ENCODE data around the gene PPP4R4.
A peak's percentile ranks its signal among the peaks of the same experiment; 100 is the strongest.

PPP4R4 gene, protein sequence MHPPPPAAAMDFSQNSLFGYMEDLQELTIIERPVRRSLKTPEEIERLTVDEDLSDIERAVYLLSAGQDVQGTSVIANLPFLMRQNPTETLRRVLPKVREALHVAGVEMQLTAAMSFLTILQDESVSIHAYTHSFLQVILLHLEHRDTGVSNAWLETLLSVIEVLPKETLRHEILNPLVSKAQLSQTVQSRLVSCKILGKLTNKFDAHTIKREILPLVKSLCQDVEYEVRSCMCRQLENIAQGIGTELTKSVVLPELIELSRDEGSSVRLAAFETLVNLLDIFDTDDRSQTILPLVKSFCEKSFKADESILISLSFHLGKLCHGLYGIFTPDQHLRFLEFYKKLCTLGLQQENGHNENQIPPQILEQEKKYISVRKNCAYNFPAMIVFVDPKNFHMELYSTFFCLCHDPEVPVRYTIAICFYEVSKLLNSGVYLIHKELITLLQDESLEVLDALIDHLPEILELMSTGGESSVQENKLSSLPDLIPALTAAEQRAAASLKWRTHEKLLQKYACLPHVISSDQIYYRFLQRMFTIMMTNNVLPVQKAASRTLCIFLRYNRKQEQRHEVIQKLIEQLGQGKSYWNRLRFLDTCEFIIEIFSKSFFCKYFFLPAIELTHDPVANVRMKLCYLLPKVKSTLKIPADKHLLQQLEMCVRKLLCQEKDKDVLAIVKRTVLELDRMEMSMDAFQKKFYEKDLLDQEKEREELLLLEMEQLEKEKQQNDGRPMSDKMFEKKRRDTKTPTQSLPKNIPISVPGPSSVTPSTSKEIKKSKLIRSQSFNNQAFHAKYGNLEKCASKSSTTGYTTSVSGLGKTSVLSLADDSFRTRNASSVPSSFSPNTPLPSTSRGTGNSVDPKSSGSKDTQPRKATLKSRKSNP

GRCh38 chr14:94173885-94174603 is at the start of gene PPP4R4:
TSS of gene PPP4R4 (plus strand) at chr14:94174322. CDS start at chr14:94174466, 144 bp downstream.
- DNase-seq = peak; percentile 95

- DNase-seq = no peak
Observed at GRCh38 chr14:94124582-94125377, 49.3 kb upstream of the PPP4R4 start.

DNA sequence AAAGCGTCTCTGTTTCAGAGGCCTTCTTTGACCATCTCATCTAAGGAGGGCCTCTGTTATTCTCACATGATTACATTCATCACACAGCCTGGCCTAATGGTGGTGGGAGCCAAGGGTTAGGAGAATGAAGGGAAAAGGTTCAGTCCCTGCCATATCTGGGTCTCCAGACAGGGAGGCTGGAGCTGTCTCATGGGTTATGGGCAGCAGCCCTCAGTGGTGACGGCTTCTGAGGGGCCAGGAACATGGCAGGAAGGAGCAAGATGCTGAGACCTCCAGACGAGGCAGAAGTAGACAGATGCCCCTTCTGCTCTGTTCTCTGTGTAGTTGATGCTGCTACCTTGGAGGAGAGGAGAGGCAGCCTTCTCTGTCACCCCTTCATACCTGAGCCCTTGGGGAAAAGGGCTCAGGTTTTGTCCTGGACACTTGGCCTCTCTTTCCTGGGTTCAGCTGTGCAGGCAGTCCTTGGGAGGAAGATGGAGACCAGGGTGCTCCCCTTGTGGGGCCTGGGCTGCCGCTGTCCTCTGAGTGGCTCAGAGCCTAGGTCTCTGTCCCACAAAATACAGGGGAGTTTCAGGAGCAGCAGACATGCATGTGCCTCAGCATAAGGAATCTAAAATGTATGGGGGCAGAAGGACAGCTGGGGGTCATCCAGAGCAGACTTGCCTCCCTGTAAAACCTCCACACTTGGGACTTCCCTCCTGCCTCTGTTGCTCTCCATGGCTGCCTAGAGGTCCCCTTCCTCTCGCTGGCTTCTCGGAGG is 48.3 kb upstream of the PPP4R4 start:
- no peak for DNase-seq

GRCh38 chr14:94126419-94126677 is 47.8 kb upstream of the PPP4R4 start:
- DNase-seq = no peak

- DNase-seq = no peak
Observed at GRCh38 chr14:94126800-94127199, 47.3 kb upstream of the PPP4R4 start.

GRCh38 chr14:94127330-94127729 is 46.8 kb upstream of the PPP4R4 start:
- DNase-seq = no peak

DNA sequence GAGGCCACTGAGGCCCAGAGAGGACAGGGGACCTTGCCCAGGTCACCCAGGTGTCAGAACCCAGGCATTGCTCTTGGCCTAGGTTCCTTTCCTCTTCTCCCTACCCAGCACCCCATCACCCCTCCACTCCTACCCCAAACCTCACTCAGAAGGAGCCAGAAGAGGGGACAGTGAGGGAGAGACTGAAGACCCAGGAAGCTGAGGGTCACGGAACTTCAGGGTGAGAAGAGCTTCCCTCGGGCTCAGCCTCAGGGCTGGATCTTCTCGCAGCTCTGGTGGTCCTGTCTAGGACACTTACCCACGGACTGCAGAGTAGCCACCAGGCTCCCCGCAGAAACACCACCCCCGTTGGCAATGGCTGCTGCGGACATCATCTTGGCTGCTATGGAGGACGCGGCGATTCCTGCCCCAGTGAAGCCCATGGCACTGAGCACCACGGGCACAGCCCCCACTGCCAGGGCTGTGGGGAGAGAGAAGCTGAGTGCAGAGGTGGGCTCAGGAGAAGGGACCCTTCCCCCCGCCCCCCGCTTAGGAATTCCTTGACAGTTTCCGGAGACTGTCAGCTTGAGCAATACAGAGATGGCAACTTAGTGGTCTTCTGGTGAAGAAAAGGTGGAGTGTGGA is 45.8 kb upstream of the PPP4R4 start:
- no peak for DNase-seq

- peak; percentile 85 for DNase-seq
Observed at GRCh38 chr14:94129111-94129757, 44.9 kb upstream of the PPP4R4 start, which contains the start of gene IFI27L2. TSS of gene IFI27L2 (minus strand) at chr14:94129604. CDS start at chr14:94129564, 40 bp downstream.

GRCh38 chr14:94129758-94130414 is 44.2 kb upstream of the PPP4R4 start:
- DNase-seq = peak; percentile 67

GRCh38 chr14:94132285-94132887 is 41.7 kb upstream of the PPP4R4 start:
- DNase-seq = peak; percentile 77

- DNase-seq = no peak
Observed at GRCh38 chr14:94135476-94135875, 38.6 kb upstream of the PPP4R4 start.

- peak; percentile 88 for DNase-seq
Observed at GRCh38 chr14:94136575-94137331, 37.4 kb upstream of the PPP4R4 start.

DNA sequence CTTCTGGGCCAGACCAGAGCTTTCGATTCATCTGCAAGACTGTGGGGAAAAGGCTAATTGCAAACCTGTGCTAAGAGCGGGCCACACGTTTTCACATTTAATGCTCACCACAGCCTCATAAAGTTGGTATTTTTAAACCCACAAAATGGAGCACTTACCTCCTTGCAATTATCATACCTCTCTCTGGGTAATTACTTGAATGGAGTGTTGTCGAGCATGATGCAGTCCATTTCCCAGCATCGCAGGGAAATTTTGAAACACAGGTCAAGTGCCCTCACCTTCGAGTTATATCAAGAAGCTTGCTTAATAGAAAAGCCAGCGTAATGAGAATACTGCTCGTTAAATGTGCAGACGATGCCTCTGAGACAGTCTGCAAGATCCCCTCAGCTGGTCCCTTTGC is 35.9 kb upstream of the PPP4R4 start:
- DNase-seq = no peak

DNA sequence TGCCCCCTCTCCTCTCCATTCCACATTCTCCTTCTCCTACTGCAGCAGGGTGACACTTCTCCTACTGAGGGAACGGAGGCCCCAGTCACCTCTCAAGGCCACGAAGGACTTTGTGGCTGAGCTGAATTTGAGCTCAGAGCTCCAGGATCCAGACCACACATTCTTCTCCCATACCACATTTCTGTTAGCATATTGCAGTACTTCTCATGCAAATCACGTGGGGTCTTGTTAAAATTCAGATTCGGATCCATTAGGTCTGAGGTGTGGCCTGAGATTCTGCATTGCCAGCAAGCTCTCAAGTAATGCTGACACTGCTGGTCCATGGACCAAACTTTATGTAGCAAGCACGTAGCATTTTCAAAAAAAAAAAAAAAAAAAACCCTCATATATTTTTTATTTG is 35.1 kb upstream of the PPP4R4 start:
- DNase-seq = no peak

DNA sequence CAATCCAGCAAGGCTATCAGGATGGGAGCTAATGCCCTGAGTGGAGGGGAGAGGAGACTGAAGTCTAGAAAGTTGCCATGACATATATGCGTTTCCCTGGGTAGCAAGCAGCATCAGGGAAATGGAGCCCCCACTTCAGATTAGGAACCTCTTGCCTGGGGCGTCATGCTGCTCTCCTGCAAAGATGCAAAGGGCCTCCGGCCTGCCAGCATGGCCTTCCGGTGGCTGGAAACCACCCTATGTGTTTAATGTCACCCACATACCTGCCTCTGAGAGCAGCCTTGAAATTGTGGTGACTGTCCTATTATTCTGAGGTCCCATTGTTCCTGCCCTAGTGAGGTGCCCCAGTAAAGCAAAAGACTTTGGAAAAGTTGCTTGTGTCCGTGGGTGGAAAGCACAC is 34.7 kb upstream of the PPP4R4 start:
- no peak for DNase-seq

GRCh38 chr14:94142247-94142646 is 31.9 kb upstream of the PPP4R4 start:
- DNase-seq = no peak

- DNase-seq = no peak
Observed at GRCh38 chr14:94142836-94143235, 31.3 kb upstream of the PPP4R4 start.

- no peak for DNase-seq
Observed at GRCh38 chr14:94143239-94143638, 30.9 kb upstream of the PPP4R4 start.

- no peak for DNase-seq
Observed at GRCh38 chr14:94143711-94144110, 30.4 kb upstream of the PPP4R4 start.
